ENCODE results near the gene TSPAN2.

DNA sequence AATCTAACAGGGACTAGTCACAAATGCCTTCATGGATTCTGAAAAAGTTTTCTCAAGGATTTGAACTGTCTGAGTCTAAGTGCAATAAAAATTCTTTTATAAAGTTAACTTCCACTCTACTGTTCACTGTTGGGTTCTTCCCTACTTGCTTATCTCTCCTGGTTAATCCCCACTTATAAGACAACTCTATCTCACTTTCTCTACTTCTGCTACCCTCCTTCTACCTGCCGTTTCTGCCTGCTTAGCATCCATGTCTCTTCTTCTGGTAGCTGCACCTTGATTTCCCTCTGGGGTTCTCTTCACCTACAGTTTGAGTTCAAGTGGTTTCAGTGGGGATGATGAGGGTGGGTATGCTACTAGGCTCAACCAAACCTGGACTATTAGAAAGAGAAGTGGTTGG, 53.7 kb downstream of the TSPAN2 start:
- TF ChIP-seq CTCF (IDR thresholded peaks at IDR 0.05 in 8 of 11, conservative IDR thresholded peaks at IDR 0.05 in 3 of 11): no peak
- no peak for TF ChIP-seq POLR2AphosphoS5 (IDR thresholded peaks at IDR 0.05)
